ENCODE results near the gene FBP1.

The FBP1 gene

GRCh38 chr9:94560237-94560636 is 79.1 kb downstream of the FBP1 start:
- no peak overlapping the region for H3K27ac ChIP-seq (replicated peaks; ENCODE audit: low read length)
- H4K91ac ChIP-seq (ENCODE audit: low read depth, low read length, poor library complexity), result no peak overlapping the region
- H2AFZ ChIP-seq (ENCODE audit: low read length), result no peak overlapping the region
- H3K9ac ChIP-seq (ENCODE audit: low read depth, low read length, poor library complexity), result no peak overlapping the region
- H4K8ac ChIP-seq (ENCODE audit: low read depth, low read length), result no peak overlapping the region
- H3K23ac ChIP-seq (ENCODE audit: low read depth, low read length, poor library complexity), result no peak overlapping the region
- H3K27me3 ChIP-seq (ENCODE audit: control insufficient read depth in 3 of 3, insufficient read depth in 3 of 3, low read depth in 1 of 3, low read length in 3 of 3), result no peaks in the 10 kb centered on the region
- no peak overlapping the region for H2BK5ac ChIP-seq (ENCODE audit: low read length)
- no peak overlapping the region for H3K18ac ChIP-seq (ENCODE audit: low read length)
- no peaks in the 10 kb centered on the region for H3K79me1 ChIP-seq (ENCODE audit: low read depth, low read length)
- H3K4me2 ChIP-seq (ENCODE audit: insufficient read depth, low read length, poor library complexity, severe bottlenecking), result no peak overlapping the region
- DNase-seq (ENCODE audit: low spot score), result no peak
- H3K36me3 ChIP-seq (replicated peaks in 1 of 2; ENCODE audit: control insufficient read depth in 2 of 2, insufficient read depth in 2 of 2, low read length in 2 of 2), result peaks cover 4 to 46% of the 10 kb centered on the region in 2 donors
- no peak overlapping the region for H2BK12ac ChIP-seq (ENCODE audit: low read length)
- no peak overlapping the region for H2BK120ac ChIP-seq (ENCODE audit: low read depth, low read length)
- H3K4me1 ChIP-seq (ENCODE audit: control insufficient read depth in 2 of 2, insufficient read depth in 1 of 2, low read depth in 1 of 2, low read length in 2 of 2), result peaks cover 0 to 1% of the 10 kb centered on the region in 2 donors
- H2AK5ac ChIP-seq (ENCODE audit: low read depth, low read length), result no peak overlapping the region
- no peak overlapping the region for H3K14ac ChIP-seq (ENCODE audit: low read length)
- no peak overlapping the region for H2BK15ac ChIP-seq (ENCODE audit: low read length)
- no CpG with 5 or more reads among the region's 6 CpGs for WGBS, 2 donors (ENCODE audit: extremely low coverage in 2 of 2, insufficient read length in 2 of 2, insufficient replicate concordance in 1 of 2)
- no peak overlapping the region for H3K4ac ChIP-seq (ENCODE audit: low read length)
- peaks cover 0 to 1% of the 10 kb centered on the region in 2 donors for H3K9me3 ChIP-seq (replicated peaks in 1 of 2; ENCODE audit: control insufficient read depth in 2 of 2, insufficient read depth in 1 of 2, low read depth in 1 of 2, low read length in 2 of 2)
- H3K4me3 ChIP-seq (ENCODE audit: low read length in 2 of 2), result no peak overlapping the region

GRCh38 chr9:94557376-94557775 is 81.9 kb downstream of the FBP1 start:
- H3K18ac ChIP-seq (ENCODE audit: low read length), result no peak overlapping the region
- WGBS, 2 donors (ENCODE audit: extremely low coverage in 2 of 2, insufficient read length in 2 of 2, insufficient replicate concordance in 1 of 2), result no CpG with 5 or more reads among the region's 4 CpGs
- no peak overlapping the region for H3K4me3 ChIP-seq (ENCODE audit: low read length in 2 of 2)

GRCh38 chr9:94554439-94555331 is 84.6 kb downstream of the FBP1 start, which contains the start of gene PCAT7:
PCAT7 (plus strand) TSS chr9:94555083.
- Histone ChIP-seq H2BK5ac (ENCODE audit: low read length) (no peak within 1 kb of the TSS), H3K27ac (replicated peaks; ENCODE audit: low read length) (peak within 1 kb of the TSS; percentile 81), H3K4me1 (ENCODE audit: control insufficient read depth in 2 of 2, insufficient read depth in 1 of 2, low read depth in 1 of 2, low read length in 2 of 2) (peaks cover 2 to 4% of the 10 kb centered on the region in 2 donors), H2BK12ac (ENCODE audit: low read length) (no peak within 1 kb of the TSS), H3K36me3 (replicated peaks in 1 of 2; ENCODE audit: control insufficient read depth in 2 of 2, insufficient read depth in 2 of 2, low read length in 2 of 2) (peaks cover 2 to 14% of the 10 kb centered on the region in 2 donors), H3K9ac (ENCODE audit: low read depth, low read length, poor library complexity) (peak within 1 kb of the TSS; percentile 78), H4K91ac (ENCODE audit: low read depth, low read length, poor library complexity) (peak within 1 kb of the TSS; percentile 85), H2AFZ (ENCODE audit: low read length) (peak within 1 kb of the TSS; percentile 95), H3K4me3 (ENCODE audit: low read length in 2 of 2) (peak within 1 kb of the TSS; percentile 73 to 86), H4K8ac (ENCODE audit: low read depth, low read length) (no peak within 1 kb of the TSS), H2BK120ac (ENCODE audit: low read depth, low read length) (peak within 1 kb of the TSS; percentile 52), H3K18ac (ENCODE audit: low read length) (peak within 1 kb of the TSS; percentile 91), H2AK5ac (ENCODE audit: low read depth, low read length) (peak within 1 kb of the TSS; percentile 65), H3K23ac (ENCODE audit: low read depth, low read length, poor library complexity) (peak within 1 kb of the TSS; percentile 48), H3K9me3 (replicated peaks in 1 of 2; ENCODE audit: control insufficient read depth in 2 of 2, insufficient read depth in 1 of 2, low read depth in 1 of 2, low read length in 2 of 2) (peaks cover 1 to 2% of the 10 kb centered on the region in 2 donors), H3K4me2 (ENCODE audit: insufficient read depth, low read length, poor library complexity, severe bottlenecking) (peak within 1 kb of the TSS; percentile 84), H3K14ac (ENCODE audit: low read length) (peak within 1 kb of the TSS; percentile 31), H3K4ac (ENCODE audit: low read length) (no peak within 1 kb of the TSS), H3K27me3 (ENCODE audit: control insufficient read depth in 3 of 3, insufficient read depth in 3 of 3, low read depth in 1 of 3, low read length in 3 of 3) (no peaks in the 10 kb centered on the region), H3K79me1 (ENCODE audit: low read depth, low read length) (peaks cover 10% of the 10 kb centered on the region), H2BK15ac (ENCODE audit: low read length) (peak within 1 kb of the TSS; percentile 83)
- DNase-seq (ENCODE audit: low spot score), result peak; percentile 81
- WGBS, 2 donors (ENCODE audit: extremely low coverage in 2 of 2, insufficient read length in 2 of 2, insufficient replicate concordance in 1 of 2), result no CpG with 5 or more reads among the region's 40 CpGs

More at GRCh38 chr9:94557376-94557775, 81.9 kb downstream of the FBP1 start:
- H3K79me1 ChIP-seq (ENCODE audit: low read depth, low read length), result peaks cover 10% of the 10 kb centered on the region
- no peak overlapping the region for H3K23ac ChIP-seq (ENCODE audit: low read depth, low read length, poor library complexity)
- no peak overlapping the region for H3K9ac ChIP-seq (ENCODE audit: low read depth, low read length, poor library complexity)
- no peak overlapping the region for H2BK120ac ChIP-seq (ENCODE audit: low read depth, low read length)
- H2BK5ac ChIP-seq (ENCODE audit: low read length), result no peak overlapping the region
- H3K4me1 ChIP-seq (ENCODE audit: control insufficient read depth in 2 of 2, insufficient read depth in 1 of 2, low read depth in 1 of 2, low read length in 2 of 2), result peaks cover 2 to 4% of the 10 kb centered on the region in 2 donors
- H3K9me3 ChIP-seq (replicated peaks in 1 of 2; ENCODE audit: control insufficient read depth in 2 of 2, insufficient read depth in 1 of 2, low read depth in 1 of 2, low read length in 2 of 2), result peaks cover 0 to 1% of the 10 kb centered on the region in 2 donors
- no peak overlapping the region for H3K4ac ChIP-seq (ENCODE audit: low read length)
- H3K4me2 ChIP-seq (ENCODE audit: insufficient read depth, low read length, poor library complexity, severe bottlenecking), result no peak overlapping the region
- no peak overlapping the region for H2BK15ac ChIP-seq (ENCODE audit: low read length)
- no peak overlapping the region for H3K14ac ChIP-seq (ENCODE audit: low read length)
- no peak overlapping the region for H3K27ac ChIP-seq (replicated peaks; ENCODE audit: low read length)
- no peaks in the 10 kb centered on the region for H3K27me3 ChIP-seq (ENCODE audit: control insufficient read depth in 3 of 3, insufficient read depth in 3 of 3, low read depth in 1 of 3, low read length in 3 of 3)
- no peak overlapping the region for H2AFZ ChIP-seq (ENCODE audit: low read length)
- H2BK12ac ChIP-seq (ENCODE audit: low read length), result no peak overlapping the region
- H4K8ac ChIP-seq (ENCODE audit: low read depth, low read length), result no peak overlapping the region
- H3K36me3 ChIP-seq (replicated peaks in 1 of 2; ENCODE audit: control insufficient read depth in 2 of 2, insufficient read depth in 2 of 2, low read length in 2 of 2), result peaks cover 2 to 32% of the 10 kb centered on the region in 2 donors
- H2AK5ac ChIP-seq (ENCODE audit: low read depth, low read length), result no peak overlapping the region
- no peak overlapping the region for H4K91ac ChIP-seq (ENCODE audit: low read depth, low read length, poor library complexity)
- DNase-seq (ENCODE audit: low spot score), result no peak

- peak; percentile 2 for DNase-seq (ENCODE audit: low spot score)
Measured at GRCh38 chr9:94554078-94554438, 85.3 kb downstream of the FBP1 start.

More at GRCh38 chr9:94554078-94554438, 85.3 kb downstream of the FBP1 start:
- Histone ChIP-seq H3K23ac (ENCODE audit: low read depth, low read length, poor library complexity) (peak overlapping the region; percentile 48), H3K36me3 (replicated peaks in 1 of 2; ENCODE audit: control insufficient read depth in 2 of 2, insufficient read depth in 2 of 2, low read length in 2 of 2) (peaks cover 0 to 7% of the 10 kb centered on the region in 2 donors), H4K8ac (ENCODE audit: low read depth, low read length) (no peak overlapping the region), H3K79me1 (ENCODE audit: low read depth, low read length) (peaks cover 10% of the 10 kb centered on the region), H4K91ac (ENCODE audit: low read depth, low read length, poor library complexity) (peak overlapping the region; percentile 85), H3K27me3 (ENCODE audit: control insufficient read depth in 3 of 3, insufficient read depth in 3 of 3, low read depth in 1 of 3, low read length in 3 of 3) (no peaks in the 10 kb centered on the region), H3K14ac (ENCODE audit: low read length) (peak overlapping the region; percentile 31), H2BK12ac (ENCODE audit: low read length) (no peak overlapping the region), H3K18ac (ENCODE audit: low read length) (peak overlapping the region; percentile 78), H3K4ac (ENCODE audit: low read length) (no peak overlapping the region), H3K4me1 (ENCODE audit: control insufficient read depth in 2 of 2, insufficient read depth in 1 of 2, low read depth in 1 of 2, low read length in 2 of 2) (peaks cover 2 to 4% of the 10 kb centered on the region in 2 donors), H2AK5ac (ENCODE audit: low read depth, low read length) (peak overlapping the region; percentile 65), H3K27ac (replicated peaks; ENCODE audit: low read length) (no peak overlapping the region), H3K9ac (ENCODE audit: low read depth, low read length, poor library complexity) (no peak overlapping the region), H3K4me3 (ENCODE audit: low read length in 2 of 2) (peak overlapping the region; percentile 73 to 86), H2BK120ac (ENCODE audit: low read depth, low read length) (peak overlapping the region; percentile 52), H3K4me2 (ENCODE audit: insufficient read depth, low read length, poor library complexity, severe bottlenecking) (peak overlapping the region; percentile 67), H2BK15ac (ENCODE audit: low read length) (peak overlapping the region; percentile 83), H2BK5ac (ENCODE audit: low read length) (no peak overlapping the region), H2AFZ (ENCODE audit: low read length) (peak overlapping the region; percentile 95), H3K9me3 (replicated peaks in 1 of 2; ENCODE audit: control insufficient read depth in 2 of 2, insufficient read depth in 1 of 2, low read depth in 1 of 2, low read length in 2 of 2) (peaks cover 1 to 2% of the 10 kb centered on the region in 2 donors)
- no CpG with 5 or more reads among the region's 16 CpGs for whole genome bisulfite sequencing, 2 donors (ENCODE audit: extremely low coverage in 2 of 2, insufficient read length in 2 of 2, insufficient replicate concordance in 1 of 2)
